Measurements from ENCODE around the gene ADARB1. TPM values are rescaled to one million over a fixed set of nuclear protein-coding genes. Genes with fewer than 3 reads are reported as not detected.

The ADARB1 gene
- total and polyA plus RNA-seq, 9 of the 15 experiments (the other 6 are each of a cell fraction or from before 2014, with no cell fraction given), result 6.7 to 16.0 (median 8.3) TPM

- TF ChIP-seq CEBPG (CRISPR knock-in tag; IDR thresholded peaks at IDR 0.05) (no peak), CEBPG (tag; conservative IDR thresholded peaks at IDR 0.05 in 1 of 2, IDR thresholded peaks at IDR 0.05 in 1 of 2) (no peak), ZNF23 (CRISPR knock-in tag; IDR thresholded peaks at IDR 0.05) (no peak), NRF1 (conservative IDR thresholded peaks at IDR 0.05 in 1 of 2, IDR thresholded peaks at IDR 0.05 in 1 of 2) (no peak), EGR1 (conservative IDR thresholded peaks at IDR 0.05) (no peak), TAF9B (IDR thresholded peaks at IDR 0.05; ENCODE audit: partially characterized antibody) (no peak), ZNF589 (CRISPR knock-in tag; IDR thresholded peaks at IDR 0.05; ENCODE audit: low read depth) (peak; percentile 61; the same call in 1 of the 2 replicates), POLR3G (IDR thresholded peaks at IDR 0.05; ENCODE audit: extremely low read depth, insufficient read length, insufficient replicate concordance) (no peak), ZNF311 (CRISPR knock-in tag; IDR thresholded peaks at IDR 0.05) (0 out of 2 replicates have a peak, but pooled peaks have one; percentile 46), TCF7 (IDR thresholded peaks at IDR 0.05; ENCODE audit: borderline replicate concordance) (peak; percentile 85), PYGO2 (tag; IDR thresholded peaks at IDR 0.05) (no peak), MCM2 (IDR thresholded peaks at IDR 0.05; ENCODE audit: low read depth) (no peak), CTBP1 (IDR thresholded peaks at IDR 0.05; ENCODE audit: borderline replicate concordance) (peak; percentile 92), ZNF146 (CRISPR knock-in tag; IDR thresholded peaks at IDR 0.05; ENCODE audit: unreplicated experiment) (no peak), ESRRA (IDR thresholded peaks at IDR 0.05; ENCODE audit: borderline replicate concordance, low read depth) (peak; percentile 97), HDAC1 (IDR thresholded peaks at IDR 0.05) (peak in 1 of 2 experiments; percentile 89; a peak in 2 of 4 replicates), ARID3A (IDR thresholded peaks at IDR 0.05; ENCODE audit: borderline replicate concordance, low read depth, low read length) (no peak), ETS1 (conservative IDR thresholded peaks at IDR 0.05; ENCODE audit: control insufficient read depth, low read depth, low read length) (0 out of 2 replicates have a peak, but pooled peaks have one; percentile 52), ZSCAN29 (IDR thresholded peaks at IDR 0.05) (no peak), ZNF507 (tag; conservative IDR thresholded peaks at IDR 0.05) (no peak), ETS2 (tag; IDR thresholded peaks at IDR 0.05; ENCODE audit: borderline replicate concordance, poor library complexity, severe bottlenecking) (no peak), ZBTB9 (CRISPR knock-in tag; IDR thresholded peaks at IDR 0.05) (peak; percentile 80; the same call in 1 of the 2 replicates), ATF1 (CRISPR knock-in tag; IDR thresholded peaks at IDR 0.05) (no peak), ATF1 (tag; IDR thresholded peaks at IDR 0.05) (peak; percentile 45), ZBTB1 (CRISPR knock-in tag; IDR thresholded peaks at IDR 0.05; ENCODE audit: borderline replicate concordance, low read depth) (no peak)
Observed at GRCh38 chr21:45256912-45257672, 182.7 kb downstream of the ADARB1 start (continued).

All from K562 (cell line).